GM12878 (cell line): ENCODE data around the gene AKT1S1. TPM values are rescaled to one million over a fixed set of nuclear protein-coding genes. Genes with fewer than 3 reads are reported as not detected.
A peak's percentile ranks its signal among the peaks of the same experiment; 100 is the strongest.

Experiments used
- ATAC-seq: fragments of 200-7000 bp; cut with Tn5 transposase; 3 replicates; pipeline ENCODE4 v1.9.1; 2020; ENCODE audit warnings: mild to moderate bottlenecking, moderate library complexity
- BruUV-seq: library from RNA; stranded (reverse); fragments of 400-500 nt; replicated peaks from 2 replicates; lab custom pipeline; 2021; lab: Mats Ljungman, UMichigan
- CTCF ChIA-PET: fragments of 300-600 bp; sonication (Branson Sonifier 250); formaldehyde crosslinking; extraction: SDS; loops from one replicate; lab custom pipeline; 2021; ENCODE audit warnings: inconsistent platforms; lab: Yijun Ruan, JAX
- POLR2A ChIA-PET: fragments of 350-600 bp; formaldehyde crosslinking; extraction: SDS; loops from one replicate; lab custom pipeline; 2021; ENCODE audit warnings: inconsistent platforms; lab: Charles Lee
- RAD21 ChIA-PET: fragments of 300-600 bp; sonication (Branson Sonifier 250); formaldehyde crosslinking; loops from one replicate; lab custom pipeline; 2023; ENCODE audit warnings: antibody characterized with exemption; ENCODE audit not compliant: unreplicated experiment; lab: Charles Lee
- SMC1A ChIA-PET: fragments of 300-600 bp; sonication (Branson Sonifier 250); formaldehyde crosslinking; loops from one replicate; lab custom pipeline; 2023; ENCODE audit not compliant: unreplicated experiment, uncharacterized antibody; lab: Charles Lee
- DNase-seq: peaks from one replicate; pipeline ENCODE4 v3.0.0-alpha.2; 2011; ENCODE audit warnings: low read depth, low spot score
- FAIRE-seq: peaks from 3 replicates; lab custom pipeline; 2011; peaks lifted over from hg19 to GRCh38; lab: Jason Lieb, UNC
- H2AFZ ChIP-seq: 2 replicates; pipeline ENCODE4 v1.6.0; 2011; ENCODE audit warnings: low read depth, low read length, control low read depth; ENCODE audit not compliant: control insufficient read depth
- H3K27ac ChIP-seq: 2 replicates; pipeline ENCODE4 v1.5.1; 2011; ENCODE audit warnings: control low read depth; ENCODE audit not compliant: control insufficient read depth, insufficient read depth
- H3K27me3 ChIP-seq, 2 experiments: replicated peaks in 1 of 2; 2 replicates each; pipeline versions ENCODE4 v1.6.0 to v1.6.1; 2011; ENCODE audit warnings: low read length in 1 of 2; ENCODE audit not compliant: control insufficient read depth in 2 of 2, insufficient read depth in 2 of 2
- H3K36me3 ChIP-seq, 2 experiments: 2 replicates each; pipeline ENCODE4 v1.5.1; 2011; ENCODE audit warnings: low read length in 1 of 2; ENCODE audit not compliant: control insufficient read depth in 2 of 2, insufficient read depth in 2 of 2
- H3K4me1 ChIP-seq: 2 replicates; pipeline ENCODE4 v1.6.1; 2011; ENCODE audit warnings: mild to moderate bottlenecking, low read length, moderate library complexity, mixed read lengths; ENCODE audit not compliant: control insufficient read depth, insufficient read depth
- H3K4me2 ChIP-seq: 2 replicates; pipeline ENCODE4 v1.6.0; 2011; ENCODE audit warnings: control low read depth; ENCODE audit not compliant: control insufficient read depth, insufficient read depth
- H3K4me3 ChIP-seq: fragments of 200-600 bp; sonication (generic); 2 replicates; pipeline ENCODE4 v1.5.1; 2016
- H3K79me2 ChIP-seq: 2 replicates; pipeline ENCODE4 v1.6.0; 2011; ENCODE audit warnings: low read length; ENCODE audit not compliant: control insufficient read depth, insufficient read depth
- H3K9ac ChIP-seq: 2 replicates; pipeline ENCODE4 v1.8.0; 2011; ENCODE audit warnings: low read length, control low read depth, mixed read lengths; ENCODE audit not compliant: control insufficient read depth, insufficient read depth
- H3K9me3 ChIP-seq: replicated peaks from 3 replicates; pipeline ENCODE4 v1.5.1; 2011; ENCODE audit warnings: mild to moderate bottlenecking, low read length; ENCODE audit not compliant: control insufficient read depth, insufficient read depth
- H4K20me1 ChIP-seq: 2 replicates; pipeline ENCODE4 v1.6.0; 2011; ENCODE audit not compliant: control insufficient read depth, insufficient read depth
- CEBPB ChIP-seq, 2 experiments: fragments of 150-350 bp in 1 of 2; IDR thresholded peaks; 2 replicates each; pipeline ENCODE4 v1.6.1; 2012 to 2014; ENCODE audit warnings: low read depth in 2 of 2, low read length in 2 of 2, borderline replicate concordance in 1 of 2, inconsistent platforms in 1 of 2
- CHD2 ChIP-seq: IDR thresholded peaks from 2 replicates; pipeline ENCODE4 v1.6.1; 2011; ENCODE audit warnings: low read depth, low read length, improper control_type of control experiment, borderline replicate concordance
- KAT2A ChIP-seq: conservative IDR thresholded peaks from 2 replicates; pipeline ENCODE4 v1.6.1; 2011; ENCODE audit warnings: low read depth, low read length; ENCODE audit not compliant: control insufficient read depth
- SMARCA5 ChIP-seq: fragments of 450-650 bp; IDR thresholded peaks from 2 replicates; pipeline ENCODE4 v1.6.1; 2017; ENCODE audit warnings: mild to moderate bottlenecking
- TCF7 ChIP-seq: IDR thresholded peaks from 2 replicates; pipeline ENCODE4 v1.6.1; 2014; ENCODE audit warnings: antibody characterized with exemption, borderline replicate concordance
- WGBS: methylation state at CpG from one replicate; pipeline ENCODE4 v1.1.6; 2016; ENCODE audit warnings: low lambda C conversion rate; ENCODE audit not compliant: insufficient replicate concordance, insufficient coverage; ENCODE audit errors: missing lambda C conversion rate; 5-methylcytosine and 5-hydroxymethylcytosine counted together
- in situ Hi-C: fragments of 300-500 bp; cut with MboI; formaldehyde crosslinking; loops from 9 replicates; pipeline ENCODE4 v1.14.3; 2018; ENCODE audit warnings: mixed read lengths
- intact Hi-C: fragments of 100-400 bp; cut with micrococcal nuclease; formaldehyde crosslinking; loops from one replicate; pipeline ENCODE4 v1.14.2; 2022; ENCODE audit not compliant: unreplicated experiment
- polyA plus RNA-seq, 11 experiments: library from polyadenylated mRNA; depleted of rRNA in 4 of 11; unstranded in 6 of 11; stranded (reverse) in 5 of 11; fragments of >200 nt; fragmentation: Nextera tagmentation in 4 of 11; fragmentation: Illumina TruSeq in 1 of 11; extraction: Ambion mirVana in 4 of 11; extraction: Trizol in 1 of 11; gene quantifications; 1 replicate in 1 of 11; 2 replicates in 10 of 11; pipeline versions ENCODE4 v1.2.1 to v1.2.3, GENCODE V29; 2011 to 2016; ENCODE audit warnings: inconsistent platforms in 2 of 11, missing spikeins in 2 of 11, low read depth in 1 of 11
- total RNA-seq, 4 experiments: library from RNA; depleted of rRNA in 3 of 4; stranded (reverse); fragments of >200 nt in 3 of 4; fragmentation: Illumina TruSeq in 1 of 4; extraction: Trizol in 1 of 4; gene quantifications; 2 replicates each; pipeline versions ENCODE4 v1.2.1 to v1.2.3, GENCODE V29; 2013 to 2021

The AKT1S1 gene
- total and polyA plus RNA-seq, 10 of the 15 experiments (the other 5 are each of a cell fraction or from before 2014, with no cell fraction given): 0.43 to 23.0 (median 12.3) TPM

DNA sequence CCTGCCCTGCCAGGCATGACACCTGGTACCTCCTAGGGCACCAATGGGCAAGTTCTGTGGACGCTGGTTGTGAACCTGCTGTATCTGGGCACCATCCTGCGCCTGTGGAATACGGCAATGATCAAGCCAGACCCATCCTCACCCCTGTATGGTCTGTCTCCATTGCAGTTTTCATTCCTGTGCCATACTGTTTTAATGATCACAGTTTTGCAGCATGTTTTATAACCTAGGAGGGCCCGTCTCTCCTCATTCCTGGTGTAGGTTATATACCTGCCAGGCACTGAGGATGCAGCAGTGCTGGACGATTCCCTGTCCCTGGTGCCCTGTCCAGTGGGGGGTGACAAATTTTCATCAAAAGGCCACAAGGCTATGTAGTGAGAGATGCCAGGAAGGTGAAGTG is 5.9 kb upstream of the AKT1S1 start:
- ChIA-PET SMC1A (interaction anchor here (1.0 to 1.1 kb wide), 2 partner anchors 12 to 29 kb away, joined by 3 read pairs; no protein-coding TSS in a partner anchor), CTCF (no interaction called here), RAD21 (no interaction called here), POLR2A (interaction anchor here (1.0 kb wide), 2 partner anchors 10 to 24 kb away, joined by 3 read pairs; no protein-coding TSS in a partner anchor)
- no peaks in the 10 kb centered on the region for H3K27me3 ChIP-seq
- no peak overlapping the region for H2AFZ ChIP-seq
- intact Hi-C loops: no loop called here
- no peak overlapping the region for H3K9ac ChIP-seq
- WGBS: 98% methylated on average over 5 of the region's 5 CpGs
- in situ Hi-C loops: loop anchor here (25.0 kb wide), 1 partner anchor 1246 kb away; the partner anchor contains the start of genes CA11 and DBP
- H3K36me3 ChIP-seq: peaks cover 8 to 13% of the 10 kb centered on the region in 2 experiments
- H4K20me1 ChIP-seq: no peaks in the 10 kb centered on the region
- peaks cover 12% of the 10 kb centered on the region for H3K4me1 ChIP-seq
- no peak for ATAC-seq
- no peak for FAIRE-seq
- H3K4me2 ChIP-seq: no peak overlapping the region
- no peak overlapping the region for H3K4me3 ChIP-seq
- peaks cover 4% of the 10 kb centered on the region for H3K79me2 ChIP-seq
- no peak for TF ChIP-seq CEBPB (IDR thresholded peaks at IDR 0.05; ENCODE audit: borderline replicate concordance in 1 of 2, low read depth in 2 of 2, low read length in 2 of 2)
- TF ChIP-seq SMARCA5: peak; percentile 50; the same call in 1 of the 2 replicates
- no peak for DNase-seq
- BruUV-seq: no TSS peak
- H3K27ac ChIP-seq: no peak overlapping the region
- H3K9me3 ChIP-seq: no peaks in the 10 kb centered on the region; the same call in 2 of the 3 replicates

- no peak overlapping the region for H3K27ac ChIP-seq
- peaks cover 8 to 13% of the 10 kb centered on the region in 2 experiments for H3K36me3 ChIP-seq
- H3K79me2 ChIP-seq: peaks cover 6% of the 10 kb centered on the region
- intact Hi-C loops (no loop called here), in situ Hi-C loops (loop anchor here (25.0 kb wide), 1 partner anchor 1245 kb away; the partner anchor contains the start of genes CA11 and DBP)
- no peak overlapping the region for H3K4me3 ChIP-seq
- POLR2A ChIA-PET: interaction anchor here (1.0 kb wide), 2 partner anchors 11 to 24 kb away, joined by 3 read pairs; no protein-coding TSS in a partner anchor
- DNase-seq: no peak
- no peak overlapping the region for H2AFZ ChIP-seq
- FAIRE-seq: no peak
- BruUV-seq: no TSS peak
- SMC1A ChIA-PET: interaction anchor here (1.0 to 1.1 kb wide), 2 partner anchors 12 to 29 kb away, joined by 3 read pairs; no protein-coding TSS in a partner anchor
- no peak overlapping the region for H3K4me2 ChIP-seq
- no peak for ATAC-seq
- H3K9me3 ChIP-seq: no peaks in the 10 kb centered on the region; the same call in 2 of the 3 replicates
- RAD21 ChIA-PET: no interaction called here
- H3K27me3 ChIP-seq: no peaks in the 10 kb centered on the region
- 95% methylated on average over 14 of the region's 14 CpGs for WGBS
- CTCF ChIA-PET: no interaction called here
- H3K4me1 ChIP-seq: peaks cover 12% of the 10 kb centered on the region
- no peak overlapping the region for H3K9ac ChIP-seq
- H4K20me1 ChIP-seq: no peaks in the 10 kb centered on the region
- TF ChIP-seq CHD2 (no peak), KAT2A (no peak), TCF7 (no peak)
These were observed 5.5 kb upstream of the AKT1S1 start for GRCh38 chr19:49882643-49883042.
